Measurements from ENCODE around the gene LGI1.

- TF ChIP-seq CTCF (conservative IDR thresholded peaks at IDR 0.05; ENCODE audit: low read length) (no peak), EZH2phosphoT487 (IDR thresholded peaks at IDR 0.05; ENCODE audit: borderline replicate concordance) (no peak)
Observed at GRCh38 chr10:93760490-93760889, 2.8 kb downstream of the LGI1 start.
